Peyer's patch (tissue), 4 donors: ENCODE results near the gene SLC39A11. TPM values are rescaled to one million over a fixed set of nuclear protein-coding genes. Genes with fewer than 3 reads are reported as not detected.

Experiments used
- DNase-seq, 3 donors: peaks; one replicate each; pipeline ENCODE4 v3.0.0-alpha.2; 2017 to 2019
- H3K27ac ChIP-seq, 4 donors: fragments of 200-600 bp; sonication (generic); one replicate each; pipeline ENCODE4 v1.5.1; 2016 to 2019
- H3K27me3 ChIP-seq, 2 donors: fragments of 200-600 bp; sonication (generic); one replicate each; pipeline ENCODE4 v1.5.1; 2019
- H3K36me3 ChIP-seq, 3 donors: fragments of 200-600 bp; sonication (generic); one replicate each; pipeline ENCODE4 v1.5.1; 2016 to 2019
- H3K4me1 ChIP-seq, 4 donors: fragments of 200-600 bp; sonication (generic); one replicate each; pipeline ENCODE4 v1.5.1; 2016 to 2019
- H3K4me3 ChIP-seq, 4 donors: fragments of 200-600 bp; sonication (generic); 1 replicate in 3 of 4; 2 replicates in 1 of 4; pipeline ENCODE4 v1.5.1; 2016 to 2019; ENCODE audit warnings: mild to moderate bottlenecking in 1 of 4
- H3K9me3 ChIP-seq, 4 donors: fragments of 200-600 bp; sonication (generic); one replicate each; pipeline ENCODE4 v1.5.1; 2016 to 2019; ENCODE audit warnings: mild to moderate bottlenecking in 1 of 4
- POLR2A ChIP-seq, 2 donors: fragments of 450-650 bp; IDR thresholded peaks; one replicate each; pipeline ENCODE4 v1.5.1; 2017; ENCODE audit warnings: antibody characterized with exemption in 2 of 2, mild to moderate bottlenecking in 2 of 2, moderate library complexity in 2 of 2
- total RNA-seq, 4 donors: library from RNA; depleted of rRNA; stranded (reverse); fragments of >200 nt; gene quantifications; one replicate each; pipeline ENCODE4 v1.1.0, GENCODE V29; 2016
- TF ChIP-seq, protein P1 (sequence below), 6 experiments: fragments of 450-650 bp in 4 of 6; fragments of 200-600 bp in 2 of 6; sonication (generic) in 1 of 6; IDR thresholded peaks; one replicate each; pipeline ENCODE4 v1.5.1; 2017 to 2019; ENCODE audit warnings: antibody characterized with exemption in 6 of 6, mild to moderate bottlenecking in 3 of 6, moderate library complexity in 1 of 6

Gene SLC39A11
- total RNA-seq, 4 donors from 2014 or later, result 39.9 to 91.6 (median 45.7) TPM

DNA sequence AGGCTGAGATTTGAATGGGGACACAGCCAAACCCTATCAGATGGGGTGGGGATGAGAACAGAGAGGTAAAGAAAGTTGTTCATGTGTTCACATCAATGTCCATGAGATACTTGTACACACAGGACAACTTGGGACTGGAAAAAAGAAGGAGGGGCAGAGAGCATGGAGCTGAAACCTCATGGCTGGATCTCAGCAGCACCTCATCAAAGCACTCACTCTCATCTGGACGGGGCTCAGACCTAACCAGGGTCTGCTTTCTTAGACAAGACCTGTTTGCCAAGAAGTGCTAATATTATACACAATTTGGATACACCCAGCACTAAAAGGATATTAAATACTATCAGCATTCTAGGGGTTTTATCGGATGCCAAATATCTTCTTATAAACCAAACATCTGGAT, 399.8 kb downstream of the SLC39A11 start:
- Histone ChIP-seq H3K36me3 (no peaks in the 10 kb centered on the region), H3K4me3 (no peak overlapping the region), H3K27ac (no peak overlapping the region), H3K9me3 (no peaks in the 10 kb centered on the region), H3K4me1 (no peaks in the 10 kb centered on the region), H3K27me3 (no peaks in the 10 kb centered on the region)
- no peak for DNase-seq
- no peak for TF ChIP-seq POLR2A (IDR thresholded peaks at IDR 0.05)
- TF ChIP-seq, protein P1, sequence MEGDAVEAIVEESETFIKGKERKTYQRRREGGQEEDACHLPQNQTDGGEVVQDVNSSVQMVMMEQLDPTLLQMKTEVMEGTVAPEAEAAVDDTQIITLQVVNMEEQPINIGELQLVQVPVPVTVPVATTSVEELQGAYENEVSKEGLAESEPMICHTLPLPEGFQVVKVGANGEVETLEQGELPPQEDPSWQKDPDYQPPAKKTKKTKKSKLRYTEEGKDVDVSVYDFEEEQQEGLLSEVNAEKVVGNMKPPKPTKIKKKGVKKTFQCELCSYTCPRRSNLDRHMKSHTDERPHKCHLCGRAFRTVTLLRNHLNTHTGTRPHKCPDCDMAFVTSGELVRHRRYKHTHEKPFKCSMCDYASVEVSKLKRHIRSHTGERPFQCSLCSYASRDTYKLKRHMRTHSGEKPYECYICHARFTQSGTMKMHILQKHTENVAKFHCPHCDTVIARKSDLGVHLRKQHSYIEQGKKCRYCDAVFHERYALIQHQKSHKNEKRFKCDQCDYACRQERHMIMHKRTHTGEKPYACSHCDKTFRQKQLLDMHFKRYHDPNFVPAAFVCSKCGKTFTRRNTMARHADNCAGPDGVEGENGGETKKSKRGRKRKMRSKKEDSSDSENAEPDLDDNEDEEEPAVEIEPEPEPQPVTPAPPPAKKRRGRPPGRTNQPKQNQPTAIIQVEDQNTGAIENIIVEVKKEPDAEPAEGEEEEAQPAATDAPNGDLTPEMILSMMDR (IDR thresholded peaks at IDR 0.05), result no peak

DNA sequence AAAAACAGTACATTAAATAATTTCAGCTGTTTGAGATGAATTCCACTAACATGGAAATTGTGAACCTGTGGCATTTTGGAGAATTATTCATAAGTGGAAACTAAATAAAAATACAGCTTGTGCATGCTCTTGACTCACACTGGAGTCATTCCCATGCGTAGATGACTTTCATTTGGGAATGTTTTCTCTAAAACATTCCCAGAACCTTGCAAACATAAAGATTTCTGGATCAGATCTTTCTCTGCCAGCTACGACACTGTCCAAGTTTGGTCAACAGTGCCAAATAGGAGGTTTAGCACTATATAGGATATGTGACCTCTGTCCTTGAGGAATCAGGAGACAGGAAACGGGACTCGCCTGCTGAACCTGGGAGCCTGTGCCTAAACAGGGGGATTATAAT, 400.9 kb downstream of the SLC39A11 start:
- Histone ChIP-seq H3K4me1 (no peaks in the 10 kb centered on the region), H3K36me3 (no peaks in the 10 kb centered on the region), H3K27ac (no peak overlapping the region), H3K4me3 (no peak overlapping the region), H3K9me3 (no peaks in the 10 kb centered on the region), H3K27me3 (no peaks in the 10 kb centered on the region)
- no peak for TF ChIP-seq POLR2A (IDR thresholded peaks at IDR 0.05)
- TF ChIP-seq, protein P1 (IDR thresholded peaks at IDR 0.05), result no peak
- DNase-seq, result no peak

DNA sequence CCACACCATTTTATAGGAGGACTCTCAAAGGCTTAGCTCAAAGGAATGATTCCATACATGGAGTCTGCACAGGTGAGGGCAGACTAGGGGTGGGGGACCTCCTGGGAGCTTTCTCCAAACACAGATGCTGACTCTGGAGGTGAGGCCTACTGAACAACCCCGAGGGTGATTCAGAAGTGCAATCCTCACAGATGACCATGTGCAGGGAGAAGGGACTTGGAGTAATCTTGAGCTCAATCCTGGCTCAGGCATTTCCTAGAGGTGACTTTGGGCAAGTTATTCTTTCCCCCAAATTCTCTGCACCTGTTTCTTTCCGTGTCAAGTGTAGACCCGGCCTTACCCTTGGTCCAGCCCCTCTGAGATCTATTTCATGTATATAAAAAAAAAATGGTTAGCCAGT, 401.5 kb downstream of the SLC39A11 start:
- Histone ChIP-seq H3K27ac (no peak overlapping the region), H3K4me3 (no peak overlapping the region), H3K9me3 (no peaks in the 10 kb centered on the region), H3K36me3 (no peaks in the 10 kb centered on the region), H3K27me3 (no peaks in the 10 kb centered on the region), H3K4me1 (no peaks in the 10 kb centered on the region)
- DNase-seq, result no peak
- TF ChIP-seq, protein P1 (IDR thresholded peaks at IDR 0.05), result no peak
- TF ChIP-seq POLR2A (IDR thresholded peaks at IDR 0.05), result no peak

DNA sequence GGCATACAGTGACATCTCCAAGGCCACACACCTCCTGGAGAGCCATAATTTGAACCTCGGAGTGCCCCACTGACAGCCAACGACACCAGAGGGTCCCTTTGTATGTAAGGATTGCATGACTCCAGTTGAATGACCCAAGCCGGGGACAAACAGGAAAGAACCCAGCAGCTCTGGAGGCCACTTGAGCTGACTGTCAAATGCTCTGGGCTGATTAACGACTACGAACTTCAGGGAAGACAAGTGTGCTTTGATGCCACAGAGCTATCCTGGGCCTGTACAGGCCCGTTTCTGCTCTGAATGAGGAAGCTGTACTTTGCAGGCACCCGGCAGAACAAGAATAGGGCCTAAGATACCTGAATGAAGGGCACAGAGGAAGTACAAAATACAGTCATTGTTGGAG, 404.6 kb downstream of the SLC39A11 start:
- no peak for DNase-seq
- Histone ChIP-seq H3K9me3 (no peaks in the 10 kb centered on the region), H3K4me3 (no peak overlapping the region), H3K27ac (no peak overlapping the region), H3K36me3 (no peaks in the 10 kb centered on the region), H3K27me3 (no peaks in the 10 kb centered on the region), H3K4me1 (peaks cover 0 to 14% (median 1%) of the 10 kb centered on the region in 4 donors)
- TF ChIP-seq, protein P1 (IDR thresholded peaks at IDR 0.05), result no peak
- no peak for TF ChIP-seq POLR2A (IDR thresholded peaks at IDR 0.05)

DNA sequence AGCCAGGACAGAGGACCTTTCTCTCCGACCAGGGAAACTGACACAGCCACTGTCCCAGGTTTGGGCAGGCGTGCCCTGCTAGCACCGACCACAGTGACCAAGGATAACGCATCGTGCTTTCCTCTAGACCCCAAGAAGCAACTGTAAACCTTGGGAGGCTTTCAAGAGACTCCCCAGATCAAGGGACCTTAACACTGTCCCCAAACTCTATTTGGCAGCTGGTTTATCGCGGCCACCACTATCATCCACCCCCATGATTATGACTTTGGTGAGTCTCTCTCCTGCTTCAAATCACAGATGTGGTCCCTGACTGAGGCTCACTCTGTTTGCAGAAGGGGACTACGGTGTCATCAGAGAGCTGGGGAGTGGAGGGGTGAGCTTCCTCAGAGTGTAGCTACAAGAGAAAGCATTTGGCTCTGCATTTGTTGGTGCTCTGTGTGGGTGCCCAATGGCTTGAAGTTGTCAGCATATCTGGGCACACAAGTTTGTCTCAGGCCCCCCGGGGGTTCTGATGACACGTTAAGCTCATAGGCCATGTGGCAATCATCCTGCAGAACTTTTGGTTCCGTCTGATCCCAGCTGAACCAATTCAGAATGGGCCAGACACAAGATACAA, 408.0 kb downstream of the SLC39A11 start:
- Histone ChIP-seq H3K27ac (peak overlapping the region in 1 of 4 donors; percentile 39), H3K4me3 (no peak overlapping the region), H3K9me3 (no peaks in the 10 kb centered on the region), H3K27me3 (no peaks in the 10 kb centered on the region), H3K4me1 (peaks cover 0 to 14% (median 1%) of the 10 kb centered on the region in 4 donors), H3K36me3 (no peaks in the 10 kb centered on the region)
- no peak for TF ChIP-seq POLR2A (IDR thresholded peaks at IDR 0.05)
- TF ChIP-seq, protein P1 (IDR thresholded peaks at IDR 0.05), result no peak
- no peak for DNase-seq
